WERI-Rb-1 (cell line): ENCODE measurements around the gene MYLIP.

Source experiments
- DNase-seq: peaks from one replicate; pipeline ENCODE4 v3.0.0-alpha.2; 2020
- H3K27ac ChIP-seq: fragments of 250-450 bp; sonication (Bioruptor Pico); 2 replicates; pipeline ENCODE4 v1.5.1; 2020; ENCODE audit warnings: mild to moderate bottlenecking, moderate library complexity
- H3K27me3 ChIP-seq: fragments of 250-450 bp; sonication (Bioruptor Pico); 2 replicates; pipeline ENCODE4 v1.5.1; 2021; ENCODE audit warnings: mild to moderate bottlenecking, low read depth, moderate library complexity; ENCODE audit not compliant: insufficient read depth, severe bottlenecking
- H3K36me3 ChIP-seq: fragments of 250-450 bp; sonication (Bioruptor Pico); 2 replicates; pipeline ENCODE4 v1.5.1; 2020; ENCODE audit warnings: mild to moderate bottlenecking, moderate library complexity
- H3K4me3 ChIP-seq: 2 replicates; pipeline ENCODE4 v1.5.1; 2011; ENCODE audit warnings: low read depth, mild to moderate bottlenecking, control low read depth, low read length
- H3K9me3 ChIP-seq: fragments of 250-450 bp; sonication (Bioruptor Pico); 2 replicates; pipeline ENCODE4 v1.5.1; 2021; ENCODE audit warnings: mild to moderate bottlenecking, moderate library complexity; ENCODE audit not compliant: severe bottlenecking
- TF ChIP-seq, protein P1 (sequence below): IDR thresholded peaks from 2 replicates; pipeline ENCODE4 v1.5.1; 2011; ENCODE audit warnings: low read depth, mild to moderate bottlenecking, control low read depth, inconsistent platforms, low read length

Gene MYLIP

DNA sequence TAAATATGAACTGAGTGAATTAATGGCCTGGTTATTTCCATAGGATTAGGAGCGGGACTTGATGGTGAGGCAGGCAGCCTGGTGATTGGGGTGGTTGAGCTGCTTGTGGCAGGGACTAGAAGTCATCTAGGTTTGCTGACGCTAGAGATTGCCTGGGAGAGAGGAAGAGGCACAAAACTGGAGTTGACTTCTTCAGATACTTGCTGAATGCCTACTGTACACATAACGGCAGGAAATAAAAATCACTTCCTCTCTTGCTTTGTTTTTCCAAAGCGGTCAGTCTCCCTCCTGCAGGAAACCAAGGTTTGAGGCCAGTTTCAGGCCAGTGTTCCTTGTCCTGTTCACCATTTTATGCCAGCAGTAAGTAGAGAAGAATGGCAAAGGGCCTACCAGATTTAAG, 36.7 kb upstream of the MYLIP start:
- H3K27me3 ChIP-seq: no peaks in the 10 kb centered on the region
- H3K36me3 ChIP-seq: no peaks in the 10 kb centered on the region
- TF ChIP-seq, protein P1, sequence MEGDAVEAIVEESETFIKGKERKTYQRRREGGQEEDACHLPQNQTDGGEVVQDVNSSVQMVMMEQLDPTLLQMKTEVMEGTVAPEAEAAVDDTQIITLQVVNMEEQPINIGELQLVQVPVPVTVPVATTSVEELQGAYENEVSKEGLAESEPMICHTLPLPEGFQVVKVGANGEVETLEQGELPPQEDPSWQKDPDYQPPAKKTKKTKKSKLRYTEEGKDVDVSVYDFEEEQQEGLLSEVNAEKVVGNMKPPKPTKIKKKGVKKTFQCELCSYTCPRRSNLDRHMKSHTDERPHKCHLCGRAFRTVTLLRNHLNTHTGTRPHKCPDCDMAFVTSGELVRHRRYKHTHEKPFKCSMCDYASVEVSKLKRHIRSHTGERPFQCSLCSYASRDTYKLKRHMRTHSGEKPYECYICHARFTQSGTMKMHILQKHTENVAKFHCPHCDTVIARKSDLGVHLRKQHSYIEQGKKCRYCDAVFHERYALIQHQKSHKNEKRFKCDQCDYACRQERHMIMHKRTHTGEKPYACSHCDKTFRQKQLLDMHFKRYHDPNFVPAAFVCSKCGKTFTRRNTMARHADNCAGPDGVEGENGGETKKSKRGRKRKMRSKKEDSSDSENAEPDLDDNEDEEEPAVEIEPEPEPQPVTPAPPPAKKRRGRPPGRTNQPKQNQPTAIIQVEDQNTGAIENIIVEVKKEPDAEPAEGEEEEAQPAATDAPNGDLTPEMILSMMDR: no peak
- DNase-seq: no peak
- H3K27ac ChIP-seq: no peak overlapping the region
- no peak overlapping the region for H3K4me3 ChIP-seq
- H3K9me3 ChIP-seq: no peaks in the 10 kb centered on the region

DNA sequence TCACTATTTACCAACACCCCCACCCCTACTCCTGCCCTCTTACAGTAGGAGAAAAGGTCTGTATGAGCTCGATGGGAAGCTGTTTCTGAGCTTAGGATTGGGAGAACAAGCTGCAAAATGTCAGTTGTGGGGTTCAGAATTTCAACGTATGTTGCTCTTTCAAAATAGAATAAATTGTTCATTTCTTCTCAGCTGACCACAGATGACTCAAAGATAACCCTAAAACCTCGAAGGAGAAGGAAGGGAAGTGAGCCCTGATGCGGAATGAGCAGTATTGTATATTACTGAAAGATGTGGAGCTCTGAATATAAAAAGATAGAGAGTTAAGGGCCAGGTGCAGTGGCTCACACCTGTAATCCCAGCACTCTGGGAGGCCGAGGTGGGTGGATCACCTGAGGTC, 35.9 kb upstream of the MYLIP start:
- Histone ChIP-seq H3K9me3 (no peaks in the 10 kb centered on the region), H3K27me3 (no peaks in the 10 kb centered on the region), H3K36me3 (no peaks in the 10 kb centered on the region), H3K27ac (no peak overlapping the region), H3K4me3 (no peak overlapping the region)
- TF ChIP-seq, protein P1: no peak
- DNase-seq: no peak

GRCh38 chr6:16095180-16095579, 33.7 kb upstream of the MYLIP start:
- H3K27ac ChIP-seq: no peak overlapping the region
- DNase-seq: no peak
- H3K4me3 ChIP-seq: no peak overlapping the region
- H3K27me3 ChIP-seq: no peaks in the 10 kb centered on the region
- TF ChIP-seq, protein P1: no peak
- peaks cover 2% of the 10 kb centered on the region for H3K9me3 ChIP-seq
- H3K36me3 ChIP-seq: no peaks in the 10 kb centered on the region

GRCh38 chr6:16097382-16098171, 31.3 kb upstream of the MYLIP start:
- peaks cover 2% of the 10 kb centered on the region for H3K9me3 ChIP-seq
- no peaks in the 10 kb centered on the region for H3K36me3 ChIP-seq
- no peak overlapping the region for H3K4me3 ChIP-seq
- no peak overlapping the region for H3K27ac ChIP-seq
- H3K27me3 ChIP-seq: no peaks in the 10 kb centered on the region
- TF ChIP-seq, protein P1: no peak
- no peak for DNase-seq

- no peak for DNase-seq
- Histone ChIP-seq H3K9me3 (peaks cover 2% of the 10 kb centered on the region), H3K27ac (no peak overlapping the region), H3K36me3 (no peaks in the 10 kb centered on the region), H3K27me3 (no peaks in the 10 kb centered on the region), H3K4me3 (no peak overlapping the region)
- TF ChIP-seq, protein P1: no peak
Observed at GRCh38 chr6:16098211-16098610, 30.7 kb upstream of the MYLIP start.

- no peak for DNase-seq
- H3K9me3 ChIP-seq: peaks cover 2% of the 10 kb centered on the region
- no peak overlapping the region for H3K4me3 ChIP-seq
- no peaks in the 10 kb centered on the region for H3K36me3 ChIP-seq
- TF ChIP-seq, protein P1: no peak
- no peak overlapping the region for H3K27ac ChIP-seq
- no peaks in the 10 kb centered on the region for H3K27me3 ChIP-seq
Observed at GRCh38 chr6:16102208-16102607, 26.7 kb upstream of the MYLIP start.
